Caco-2 (cell line): ENCODE data around the gene MPPED2. TPM values are rescaled to one million over a fixed set of nuclear protein-coding genes. Genes with fewer than 3 reads are reported as not detected.

ENCODE experiments used
- BruUV-seq: library from RNA; stranded (reverse); fragments of 400-500 nt; replicated peaks from 2 replicates; lab custom pipeline; 2021; lab: Mats Ljungman, UMichigan
- CTCF ChIA-PET: fragments of 300-600 bp; sonication (Branson Sonifier 250); formaldehyde crosslinking; loops from one replicate; lab custom pipeline; 2022; ENCODE audit warnings: antibody characterized with exemption; lab: Charles Lee
- POLR2A ChIA-PET: fragments of 300-600 bp; sonication (Branson Sonifier 250); formaldehyde crosslinking; loops from one replicate; lab custom pipeline; 2022; ENCODE audit warnings: antibody characterized with exemption; lab: Charles Lee
- DNase-seq, 2 experiments: peaks; one replicate each; pipeline versions ENCODE4 v3.0.0 to v3.0.0-alpha.2; 2020 to 2022
- H3K27me3 ChIP-seq: replicated peaks from 2 replicates; pipeline ENCODE4 v1.6.0; 2011; ENCODE audit warnings: low read length; ENCODE audit not compliant: control insufficient read depth, insufficient read depth
- H3K36me3 ChIP-seq: 2 replicates; pipeline ENCODE4 v1.5.1; 2011; ENCODE audit warnings: low read length; ENCODE audit not compliant: control insufficient read depth, insufficient read depth
- H3K4me1 ChIP-seq: fragments of 250-450 bp; sonication (Bioruptor Pico); 2 replicates; pipeline ENCODE4 v1.5.1; 2020; ENCODE audit warnings: mild to moderate bottlenecking
- H3K4me3 ChIP-seq: 2 replicates; pipeline ENCODE4 v1.5.1; 2011; ENCODE audit warnings: low read depth, mild to moderate bottlenecking, control low read depth, low read length
- H3K9me3 ChIP-seq: fragments of 250-450 bp; sonication (Bioruptor Pico); 2 replicates; pipeline ENCODE4 v1.5.1; 2020; ENCODE audit warnings: mild to moderate bottlenecking, moderate library complexity
- H3K27ac Mint-ChIP-seq: one replicate; pipeline ENCODE4 v1.8.0; 2022; ENCODE audit warnings: mixed read lengths; ENCODE audit not compliant: unreplicated experiment
- H3K27me3 Mint-ChIP-seq: one replicate; pipeline ENCODE4 v1.8.0; 2022; ENCODE audit warnings: mixed read lengths; ENCODE audit not compliant: insufficient read depth, unreplicated experiment
- H3K36me3 Mint-ChIP-seq: one replicate; pipeline ENCODE4 v1.8.0; 2022; ENCODE audit warnings: mild to moderate bottlenecking, mixed read lengths; ENCODE audit not compliant: insufficient read depth, unreplicated experiment
- H3K4me1 Mint-ChIP-seq: one replicate; pipeline ENCODE4 v1.8.0; 2022; ENCODE audit warnings: low read depth, mixed read lengths; ENCODE audit not compliant: unreplicated experiment
- H3K4me3 Mint-ChIP-seq: one replicate; pipeline ENCODE4 v1.8.0; 2022; ENCODE audit warnings: mild to moderate bottlenecking, moderate library complexity, mixed read lengths; ENCODE audit not compliant: unreplicated experiment
- H3K9me3 Mint-ChIP-seq: one replicate; pipeline ENCODE4 v1.8.0; 2022; ENCODE audit warnings: mixed read lengths; ENCODE audit not compliant: unreplicated experiment
- intact Hi-C: fragments of 100-400 bp; cut with micrococcal nuclease; formaldehyde crosslinking; loops from one replicate; pipeline ENCODE4 v1.10.0; 2022; ENCODE audit not compliant: unreplicated experiment
- total RNA-seq: library from RNA; stranded (reverse); gene quantifications from 2 replicates; pipeline ENCODE4 v1.2.3, GENCODE V29; 2022
- TF ChIP-seq, protein P1 (sequence below), 2 experiments: fragments of 200-600 bp in 1 of 2; IDR thresholded peaks; 1 replicate in 1 of 2; 2 replicates in 1 of 2; pipeline versions ENCODE4 v1.5.1 to v1.8.0; 2011 to 2022; ENCODE audit warnings: antibody characterized with exemption in 1 of 2, control low read depth in 1 of 2, inconsistent platforms in 1 of 2, low read depth in 1 of 2, low read length in 1 of 2, mild to moderate bottlenecking in 1 of 2, moderate library complexity in 1 of 2; ENCODE audit not compliant: insufficient read depth in 1 of 2, severe bottlenecking in 1 of 2, unreplicated experiment in 1 of 2

Gene MPPED2
- total RNA-seq, 1 experiment from 2014 or later = not detected

DNA sequence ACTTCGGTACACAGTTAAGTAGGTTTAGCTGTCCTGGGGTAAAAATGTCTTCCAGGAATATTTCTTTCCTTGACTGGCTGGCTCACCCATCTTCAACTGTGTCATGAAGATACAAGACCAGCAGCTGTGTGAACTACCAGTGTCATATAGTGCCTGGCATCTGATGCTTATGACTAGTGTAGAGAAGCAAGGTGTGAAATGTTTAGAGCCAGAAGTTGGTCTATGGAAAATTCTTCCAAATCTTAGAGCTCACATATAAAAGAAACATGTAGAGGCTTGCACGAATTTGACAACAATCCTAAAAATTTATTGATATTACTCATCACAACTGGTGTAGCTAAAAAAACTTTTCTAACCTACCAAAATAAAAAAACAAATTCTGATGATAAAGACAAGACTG, 208.8 kb downstream of the MPPED2 start:
- peaks cover 10% of the 10 kb centered on the region for H3K27me3 Mint-ChIP-seq
- H3K9me3 Mint-ChIP-seq = no peaks in the 10 kb centered on the region
- no peak for DNase-seq
- intact Hi-C loops = no loop called here
- ChIA-PET POLR2A (no interaction called here), CTCF (interaction anchor here (0.6 kb wide), 1 partner anchor 530 kb away, joined by 3 read pairs; no protein-coding TSS in a partner anchor)
- H3K27ac Mint-ChIP-seq = no peak overlapping the region
- Histone ChIP-seq H3K9me3 (no peaks in the 10 kb centered on the region), H3K36me3 (no peaks in the 10 kb centered on the region), H3K4me1 (no peaks in the 10 kb centered on the region), H3K4me3 (no peak overlapping the region), H3K27me3 (no peaks in the 10 kb centered on the region; the same call in 1 of the 2 replicates)
- H3K4me3 Mint-ChIP-seq = no peak overlapping the region
- TF ChIP-seq, protein P1, sequence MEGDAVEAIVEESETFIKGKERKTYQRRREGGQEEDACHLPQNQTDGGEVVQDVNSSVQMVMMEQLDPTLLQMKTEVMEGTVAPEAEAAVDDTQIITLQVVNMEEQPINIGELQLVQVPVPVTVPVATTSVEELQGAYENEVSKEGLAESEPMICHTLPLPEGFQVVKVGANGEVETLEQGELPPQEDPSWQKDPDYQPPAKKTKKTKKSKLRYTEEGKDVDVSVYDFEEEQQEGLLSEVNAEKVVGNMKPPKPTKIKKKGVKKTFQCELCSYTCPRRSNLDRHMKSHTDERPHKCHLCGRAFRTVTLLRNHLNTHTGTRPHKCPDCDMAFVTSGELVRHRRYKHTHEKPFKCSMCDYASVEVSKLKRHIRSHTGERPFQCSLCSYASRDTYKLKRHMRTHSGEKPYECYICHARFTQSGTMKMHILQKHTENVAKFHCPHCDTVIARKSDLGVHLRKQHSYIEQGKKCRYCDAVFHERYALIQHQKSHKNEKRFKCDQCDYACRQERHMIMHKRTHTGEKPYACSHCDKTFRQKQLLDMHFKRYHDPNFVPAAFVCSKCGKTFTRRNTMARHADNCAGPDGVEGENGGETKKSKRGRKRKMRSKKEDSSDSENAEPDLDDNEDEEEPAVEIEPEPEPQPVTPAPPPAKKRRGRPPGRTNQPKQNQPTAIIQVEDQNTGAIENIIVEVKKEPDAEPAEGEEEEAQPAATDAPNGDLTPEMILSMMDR (IDR thresholded peaks at IDR 0.05; ENCODE audit: insufficient read depth in 1 of 2, low read depth in 1 of 2, low read length in 1 of 2, severe bottlenecking in 1 of 2, unreplicated experiment in 1 of 2) = no peak
- BruUV-seq = no TSS peak
- H3K36me3 Mint-ChIP-seq = no peaks in the 10 kb centered on the region
- H3K4me1 Mint-ChIP-seq = no peaks in the 10 kb centered on the region

GRCh38 chr11:30370164-30370563, 216.0 kb downstream of the MPPED2 start:
- DNase-seq = no peak
- no peaks in the 10 kb centered on the region for H3K36me3 Mint-ChIP-seq
- peaks cover 7% of the 10 kb centered on the region for H3K27me3 Mint-ChIP-seq
- TF ChIP-seq, protein P1 (IDR thresholded peaks at IDR 0.05; ENCODE audit: insufficient read depth in 1 of 2, low read depth in 1 of 2, low read length in 1 of 2, severe bottlenecking in 1 of 2, unreplicated experiment in 1 of 2) = no peak
- ChIA-PET POLR2A (no interaction called here), CTCF (no interaction called here)
- H3K9me3 ChIP-seq = no peaks in the 10 kb centered on the region
- no peaks in the 10 kb centered on the region for H3K4me1 Mint-ChIP-seq
- H3K27ac Mint-ChIP-seq = no peak overlapping the region
- no peaks in the 10 kb centered on the region for H3K9me3 Mint-ChIP-seq
- H3K4me1 ChIP-seq = no peaks in the 10 kb centered on the region
- BruUV-seq = no TSS peak
- H3K4me3 ChIP-seq = no peak overlapping the region
- no peak overlapping the region for H3K4me3 Mint-ChIP-seq
- H3K27me3 ChIP-seq = no peaks in the 10 kb centered on the region
- intact Hi-C loops = no loop called here
- no peaks in the 10 kb centered on the region for H3K36me3 ChIP-seq

GRCh38 chr11:30368394-30368793, 217.8 kb downstream of the MPPED2 start:
- 0 out of 2 replicates have a peak, but pooled peaks cover 3% of the 10 kb centered on the region for H3K4me1 ChIP-seq
- H3K36me3 Mint-ChIP-seq = no peaks in the 10 kb centered on the region
- H3K36me3 ChIP-seq = no peaks in the 10 kb centered on the region
- H3K4me3 ChIP-seq = no peak overlapping the region
- peaks cover 10% of the 10 kb centered on the region for H3K4me1 Mint-ChIP-seq
- no peak overlapping the region for H3K27ac Mint-ChIP-seq
- no peaks in the 10 kb centered on the region for H3K9me3 Mint-ChIP-seq
- H3K27me3 ChIP-seq = no peaks in the 10 kb centered on the region
- intact Hi-C loops = no loop called here
- H3K4me3 Mint-ChIP-seq = no peak overlapping the region
- peaks cover 7% of the 10 kb centered on the region for H3K27me3 Mint-ChIP-seq
- no peak for DNase-seq
- no peaks in the 10 kb centered on the region for H3K9me3 ChIP-seq
- TF ChIP-seq, protein P1 (IDR thresholded peaks at IDR 0.05; ENCODE audit: insufficient read depth in 1 of 2, low read depth in 1 of 2, low read length in 1 of 2, severe bottlenecking in 1 of 2, unreplicated experiment in 1 of 2) = no peak
- ChIA-PET POLR2A (no interaction called here), CTCF (no interaction called here)
- no TSS peak for BruUV-seq
